ENCODE results near the gene TBC1D5.

The TBC1D5 gene

DNA sequence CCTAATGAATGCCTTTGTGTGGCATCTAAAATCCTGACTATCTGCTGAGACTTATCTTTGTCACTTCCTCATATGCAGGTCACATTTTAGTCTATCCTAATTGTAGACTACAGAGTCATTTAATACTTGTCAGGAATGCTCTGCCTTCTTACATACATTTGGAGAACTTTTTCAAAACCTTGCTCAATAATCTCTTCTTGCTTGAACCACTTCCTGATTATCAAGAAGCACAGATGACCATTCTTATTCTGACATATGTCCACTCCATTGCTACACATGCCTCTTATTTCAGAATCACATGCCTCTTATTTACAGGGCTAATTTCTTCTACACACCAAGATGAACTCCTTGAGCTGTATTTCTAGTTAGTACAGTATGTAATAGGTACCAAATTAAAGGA lies 400.3 kb downstream of the TBC1D5 start:
- no peaks in the 10 kb centered on the region for H3K9me2 ChIP-seq (replicated peaks; ENCODE audit: low read depth, low read length)
- TF ChIP-seq, protein P1, sequence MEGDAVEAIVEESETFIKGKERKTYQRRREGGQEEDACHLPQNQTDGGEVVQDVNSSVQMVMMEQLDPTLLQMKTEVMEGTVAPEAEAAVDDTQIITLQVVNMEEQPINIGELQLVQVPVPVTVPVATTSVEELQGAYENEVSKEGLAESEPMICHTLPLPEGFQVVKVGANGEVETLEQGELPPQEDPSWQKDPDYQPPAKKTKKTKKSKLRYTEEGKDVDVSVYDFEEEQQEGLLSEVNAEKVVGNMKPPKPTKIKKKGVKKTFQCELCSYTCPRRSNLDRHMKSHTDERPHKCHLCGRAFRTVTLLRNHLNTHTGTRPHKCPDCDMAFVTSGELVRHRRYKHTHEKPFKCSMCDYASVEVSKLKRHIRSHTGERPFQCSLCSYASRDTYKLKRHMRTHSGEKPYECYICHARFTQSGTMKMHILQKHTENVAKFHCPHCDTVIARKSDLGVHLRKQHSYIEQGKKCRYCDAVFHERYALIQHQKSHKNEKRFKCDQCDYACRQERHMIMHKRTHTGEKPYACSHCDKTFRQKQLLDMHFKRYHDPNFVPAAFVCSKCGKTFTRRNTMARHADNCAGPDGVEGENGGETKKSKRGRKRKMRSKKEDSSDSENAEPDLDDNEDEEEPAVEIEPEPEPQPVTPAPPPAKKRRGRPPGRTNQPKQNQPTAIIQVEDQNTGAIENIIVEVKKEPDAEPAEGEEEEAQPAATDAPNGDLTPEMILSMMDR (conservative IDR thresholded peaks at IDR 0.05; ENCODE audit: low read length) = no peak
- TF ChIP-seq EZH2phosphoT487 (IDR thresholded peaks at IDR 0.05; ENCODE audit: borderline replicate concordance) = no peak
- H2AFZ ChIP-seq (ENCODE audit: low read length) = no peak overlapping the region
- no peaks in the 10 kb centered on the region for H3K27me3 ChIP-seq (ENCODE audit: insufficient read depth, low read length, poor library complexity, severe bottlenecking)
- no peaks in the 10 kb centered on the region for H3K9me3 ChIP-seq (ENCODE audit: insufficient read depth, low read depth, low read length)
- no peak overlapping the region for H3K9ac ChIP-seq (ENCODE audit: low read depth, low read length, poor library complexity, severe bottlenecking)
- no peak overlapping the region for H3K4me2 ChIP-seq (ENCODE audit: low read depth, low read length, poor library complexity, severe bottlenecking)
- no peak overlapping the region for H3K4me3 ChIP-seq (ENCODE audit: low read length, poor library complexity, severe bottlenecking)
- no peaks in the 10 kb centered on the region for H3K4me1 ChIP-seq (ENCODE audit: insufficient read depth, low read length, poor library complexity, severe bottlenecking)
- no peaks in the 10 kb centered on the region; the same call in 1 of the 2 replicates for H3K36me3 ChIP-seq (ENCODE audit: insufficient read depth, low read length)
- H3F3A ChIP-seq (ENCODE audit: low read depth) = no peaks in the 10 kb centered on the region
- no peaks in the 10 kb centered on the region for H4K20me1 ChIP-seq (ENCODE audit: insufficient read depth, low read length, poor library complexity, severe bottlenecking)
- no peaks in the 10 kb centered on the region for H3K79me2 ChIP-seq (ENCODE audit: insufficient read depth, low read length)

DNA sequence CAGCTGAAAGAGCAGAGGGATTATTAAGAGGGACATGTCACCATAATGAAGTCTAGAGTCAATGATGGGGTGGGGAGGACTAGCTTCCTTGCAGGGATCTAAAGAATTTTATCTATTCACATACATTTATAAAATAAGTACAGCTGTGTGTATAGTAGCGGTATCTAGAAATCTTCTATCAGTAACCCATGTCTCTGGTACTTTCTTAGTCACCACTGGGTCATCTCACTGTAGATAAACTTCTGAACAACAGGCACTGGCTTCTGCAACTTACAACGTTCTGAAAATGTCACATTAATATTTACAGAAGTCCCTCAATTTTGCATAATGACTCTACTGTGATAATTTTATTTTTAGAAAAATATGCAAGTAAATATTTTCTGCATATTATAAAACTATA lies 401.7 kb downstream of the TBC1D5 start:
- no peak overlapping the region for H2AFZ ChIP-seq (ENCODE audit: low read length)

DNA sequence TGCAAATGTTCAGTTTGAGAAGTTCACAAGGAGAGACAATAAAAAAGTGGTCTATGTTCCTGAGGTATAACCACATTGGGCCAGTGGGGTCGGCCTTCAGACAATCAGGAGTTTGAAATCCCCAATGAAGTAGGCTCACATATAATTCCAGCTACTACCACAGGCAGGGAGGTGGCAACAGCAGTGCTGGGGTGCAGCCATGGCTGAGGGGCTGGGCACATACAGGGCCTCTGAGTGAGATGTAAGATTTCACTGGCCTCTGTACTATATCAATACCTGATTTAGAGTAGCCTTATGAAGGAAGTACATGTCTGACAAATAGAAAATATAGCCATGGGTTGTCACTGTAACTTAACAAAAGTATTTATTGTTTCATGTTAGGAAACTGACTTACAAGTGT lies 402.2 kb downstream of the TBC1D5 start:
- no peak overlapping the region for H3K4me3 ChIP-seq (ENCODE audit: low read length, poor library complexity, severe bottlenecking)
- H3K9ac ChIP-seq (ENCODE audit: low read depth, low read length, poor library complexity, severe bottlenecking) = no peak overlapping the region
- H4K20me1 ChIP-seq (ENCODE audit: insufficient read depth, low read length, poor library complexity, severe bottlenecking) = no peaks in the 10 kb centered on the region
- H2AFZ ChIP-seq (ENCODE audit: low read length) = no peak overlapping the region
- no peaks in the 10 kb centered on the region for H3K27me3 ChIP-seq (ENCODE audit: insufficient read depth, low read length, poor library complexity, severe bottlenecking)
- no peaks in the 10 kb centered on the region for H3K79me2 ChIP-seq (ENCODE audit: insufficient read depth, low read length)
- no peaks in the 10 kb centered on the region; the same call in 1 of the 2 replicates for H3K36me3 ChIP-seq (ENCODE audit: insufficient read depth, low read length)
- no peaks in the 10 kb centered on the region for H3K9me2 ChIP-seq (replicated peaks; ENCODE audit: low read depth, low read length)
- no peak for TF ChIP-seq EZH2phosphoT487 (IDR thresholded peaks at IDR 0.05; ENCODE audit: borderline replicate concordance)
- TF ChIP-seq, protein P1 (conservative IDR thresholded peaks at IDR 0.05; ENCODE audit: low read length) = no peak
- no peaks in the 10 kb centered on the region for H3F3A ChIP-seq (ENCODE audit: low read depth)
- H3K9me3 ChIP-seq (ENCODE audit: insufficient read depth, low read depth, low read length) = no peaks in the 10 kb centered on the region
- H3K4me2 ChIP-seq (ENCODE audit: low read depth, low read length, poor library complexity, severe bottlenecking) = no peak overlapping the region
- peaks cover 12% of the 10 kb centered on the region for H3K4me1 ChIP-seq (ENCODE audit: insufficient read depth, low read length, poor library complexity, severe bottlenecking)

More for the DNA sequence above, 401.7 kb downstream of the TBC1D5 start:
- no peaks in the 10 kb centered on the region for H3K27me3 ChIP-seq (ENCODE audit: insufficient read depth, low read length, poor library complexity, severe bottlenecking)
- peaks cover 7% of the 10 kb centered on the region for H3K4me1 ChIP-seq (ENCODE audit: insufficient read depth, low read length, poor library complexity, severe bottlenecking)
- H3K4me2 ChIP-seq (ENCODE audit: low read depth, low read length, poor library complexity, severe bottlenecking) = no peak overlapping the region
- no peak overlapping the region for H3K9ac ChIP-seq (ENCODE audit: low read depth, low read length, poor library complexity, severe bottlenecking)
- H3K79me2 ChIP-seq (ENCODE audit: insufficient read depth, low read length) = no peaks in the 10 kb centered on the region
- no peaks in the 10 kb centered on the region for H3K9me3 ChIP-seq (ENCODE audit: insufficient read depth, low read depth, low read length)
- H3K9me2 ChIP-seq (replicated peaks; ENCODE audit: low read depth, low read length) = no peaks in the 10 kb centered on the region
- H3K4me3 ChIP-seq (ENCODE audit: low read length, poor library complexity, severe bottlenecking) = no peak overlapping the region
- TF ChIP-seq, protein P1 (conservative IDR thresholded peaks at IDR 0.05; ENCODE audit: low read length) = no peak
- TF ChIP-seq EZH2phosphoT487 (IDR thresholded peaks at IDR 0.05; ENCODE audit: borderline replicate concordance) = no peak
- no peaks in the 10 kb centered on the region for H3F3A ChIP-seq (ENCODE audit: low read depth)
- H4K20me1 ChIP-seq (ENCODE audit: insufficient read depth, low read length, poor library complexity, severe bottlenecking) = no peaks in the 10 kb centered on the region
- no peaks in the 10 kb centered on the region; the same call in 1 of the 2 replicates for H3K36me3 ChIP-seq (ENCODE audit: insufficient read depth, low read length)

All from Loucy (cell line).